PFSK-1 (cell line): ENCODE results near the gene MAP4K5.

Source experiments
- FOXP2 ChIP-seq: optimal IDR thresholded peaks from 2 replicates; pipeline ENCODE3; 2011; ENCODE audit warnings: borderline replicate concordance, control low read depth, inconsistent platforms; ENCODE audit not compliant: insufficient read depth; ENCODE audit errors: extremely low read length, extremely low read depth
- POLR2AphosphoS5 ChIP-seq: IDR thresholded peaks from 2 replicates; pipeline ENCODE4 v1.6.1; 2012; ENCODE audit warnings: low read depth, mild to moderate bottlenecking, control low read depth, low read length, moderate library complexity
- REST ChIP-seq, 2 experiments: IDR thresholded peaks; 2 replicates each; pipeline versions ENCODE4 v1.6.1 to v1.8.0; 2011 to 2012; ENCODE audit warnings: low read depth in 2 of 2, low read length in 2 of 2, control low read depth in 1 of 2, inconsistent platforms in 1 of 2, mild to moderate bottlenecking in 1 of 2, moderate library complexity in 1 of 2; ENCODE audit not compliant: insufficient read depth in 1 of 2
- SIN3A ChIP-seq: IDR thresholded peaks from 2 replicates; pipeline ENCODE4 v1.6.1; 2012; ENCODE audit warnings: mild to moderate bottlenecking, low read length, moderate library complexity, borderline replicate concordance; ENCODE audit not compliant: insufficient read depth
- TAF1 ChIP-seq: IDR thresholded peaks from 2 replicates; pipeline ENCODE4 v1.6.1; 2012; ENCODE audit warnings: low read length, control low read depth, borderline replicate concordance; ENCODE audit not compliant: insufficient read depth

Gene MAP4K5

GRCh38 chr14:50528000-50528399 lies 4.4 kb downstream of the MAP4K5 start:
- no peak for TF ChIP-seq POLR2AphosphoS5
- no peak for TF ChIP-seq FOXP2
- TF ChIP-seq SIN3A = no peak
- TF ChIP-seq TAF1 = no peak
- TF ChIP-seq REST (IDR thresholded peaks at IDR 0.05; ENCODE audit: insufficient read depth in 1 of 2, low read depth in 2 of 2, low read length in 2 of 2) = no peak

GRCh38 chr14:50524731-50525515 lies 7.4 kb downstream of the MAP4K5 start:
- TF ChIP-seq POLR2AphosphoS5 = no peak
- no peak for TF ChIP-seq TAF1
- TF ChIP-seq REST (IDR thresholded peaks at IDR 0.05; ENCODE audit: insufficient read depth in 1 of 2, low read depth in 2 of 2, low read length in 2 of 2) = no peak
- no peak for TF ChIP-seq SIN3A
- no peak for TF ChIP-seq FOXP2

GRCh38 chr14:50524060-50524459 lies 8.3 kb downstream of the MAP4K5 start:
- no peak for TF ChIP-seq TAF1
- no peak for TF ChIP-seq SIN3A
- no peak for TF ChIP-seq FOXP2

- no peak for TF ChIP-seq TAF1
- TF ChIP-seq FOXP2 = no peak
- no peak for TF ChIP-seq POLR2AphosphoS5
- no peak for TF ChIP-seq SIN3A
- TF ChIP-seq REST (IDR thresholded peaks at IDR 0.05; ENCODE audit: insufficient read depth in 1 of 2, low read depth in 2 of 2, low read length in 2 of 2) = no peak
Observed at GRCh38 chr14:50523271-50524041, 8.9 kb downstream of the MAP4K5 start.

GRCh38 chr14:50521912-50522341 lies 10.4 kb downstream of the MAP4K5 start:
- TF ChIP-seq POLR2AphosphoS5 (no peak), SIN3A (no peak), TAF1 (no peak), FOXP2 (no peak), REST (IDR thresholded peaks at IDR 0.05; ENCODE audit: insufficient read depth in 1 of 2, low read depth in 2 of 2, low read length in 2 of 2) (no peak)
